HEK293 (cell line): ENCODE data around the gene THSD4.

Experiments used
- CTCF ChIA-PET: fragments of 350-600 bp; formaldehyde crosslinking; extraction: SDS; loops from one replicate; lab custom pipeline; 2021; ENCODE audit warnings: antibody characterized with exemption; lab: Yijun Ruan, JAX
- POLR2A ChIA-PET: fragments of 300-600 bp; formaldehyde crosslinking; extraction: SDS; loops from one replicate; lab custom pipeline; 2020; ENCODE audit warnings: antibody characterized with exemption, inconsistent platforms; lab: Yijun Ruan, JAX
- H3K27ac ChIP-seq: fragments of 200-500 bp; sonication (Bioruptor generic); 2 replicates; pipeline ENCODE4 v1.5.1; 2014; ENCODE audit warnings: low read depth, low read length, control low read depth, inconsistent platforms; ENCODE audit errors: extremely low read depth
- H3K36me3 ChIP-seq, 2 experiments: fragments of 200-500 bp in 1 of 2; sonication (Bioruptor generic) in 1 of 2; 1 replicate in 1 of 2; 2 replicates in 1 of 2; pipeline ENCODE4 v1.5.1; 2014 to 2017; ENCODE audit warnings: inconsistent platforms in 2 of 2, low read length in 2 of 2; ENCODE audit not compliant: control insufficient read depth in 2 of 2, insufficient read depth in 1 of 2
- H3K4me1 ChIP-seq: fragments of 200-500 bp; sonication (Bioruptor generic); 2 replicates; pipeline ENCODE4 v1.5.1; 2014; ENCODE audit warnings: mild to moderate bottlenecking, low read length, inconsistent platforms; ENCODE audit not compliant: control insufficient read depth, insufficient read depth
- H3K4me3 ChIP-seq: 2 replicates; pipeline ENCODE4 v1.5.1; 2011; ENCODE audit warnings: low read depth, mild to moderate bottlenecking, control low read depth, low read length, moderate library complexity
- H3K9me3 ChIP-seq: fragments of 200-500 bp; sonication (Bioruptor generic); 2 replicates; pipeline ENCODE4 v1.5.1; 2014; ENCODE audit warnings: low read depth, low read length, inconsistent platforms; ENCODE audit not compliant: control insufficient read depth, insufficient read depth
- INSM2 ChIP-seq: fragments of 450-650 bp; formaldehyde crosslinking; IDR thresholded peaks from 2 replicates; pipeline ENCODE4 v1.5.1; 2016; ENCODE audit warnings: missing biosample characterization, missing genetic modification characterization
- OSR2 ChIP-seq: fragments of 450-650 bp; formaldehyde crosslinking; IDR thresholded peaks from 2 replicates; pipeline ENCODE4 v1.5.1; 2016; ENCODE audit warnings: missing biosample characterization, missing genetic modification characterization
- REST ChIP-seq: fragments of 450-650 bp; formaldehyde crosslinking; IDR thresholded peaks from 2 replicates; pipeline ENCODE4 v1.5.1; 2016; ENCODE audit warnings: missing biosample characterization, missing genetic modification characterization
- TSHZ1 ChIP-seq: fragments of 450-650 bp; formaldehyde crosslinking; IDR thresholded peaks from 2 replicates; pipeline ENCODE4 v1.5.1; 2016; ENCODE audit warnings: missing biosample characterization, missing genetic modification characterization, borderline replicate concordance
- ZNF10 ChIP-seq: fragments of 450-650 bp; formaldehyde crosslinking; IDR thresholded peaks from 2 replicates; pipeline ENCODE4 v1.5.1; 2017; ENCODE audit warnings: missing biosample characterization, missing genetic modification characterization
- ZNF19 ChIP-seq: fragments of 450-650 bp; formaldehyde crosslinking; IDR thresholded peaks from 2 replicates; pipeline ENCODE4; 2016; ENCODE audit warnings: missing biosample characterization, missing genetic modification characterization, low read depth
- ZNF280C ChIP-seq: fragments of 450-650 bp; formaldehyde crosslinking; IDR thresholded peaks from 2 replicates; pipeline ENCODE4 v1.5.1; 2016; ENCODE audit warnings: missing biosample characterization, missing genetic modification characterization
- ZNF280D ChIP-seq: fragments of 450-650 bp; formaldehyde crosslinking; IDR thresholded peaks from 2 replicates; pipeline ENCODE4 v1.5.1; 2016; ENCODE audit warnings: missing biosample characterization, missing genetic modification characterization
- ZNF350 ChIP-seq: fragments of 450-650 bp; formaldehyde crosslinking; IDR thresholded peaks from 2 replicates; pipeline ENCODE4 v1.5.0; 2017; ENCODE audit warnings: missing biosample characterization, mild to moderate bottlenecking, missing genetic modification characterization
- ZNF548 ChIP-seq: fragments of 450-650 bp; formaldehyde crosslinking; IDR thresholded peaks from 2 replicates; pipeline ENCODE4 v1.5.1; 2016; ENCODE audit warnings: missing biosample characterization, missing genetic modification characterization
- ZNF664 ChIP-seq: fragments of 450-650 bp; formaldehyde crosslinking; IDR thresholded peaks from 2 replicates; pipeline ENCODE4 v1.5.1; 2016; ENCODE audit warnings: missing biosample characterization, missing genetic modification characterization
- ZNF677 ChIP-seq: fragments of 450-650 bp; IDR thresholded peaks from 2 replicates; pipeline ENCODE4 v1.5.0; 2018; ENCODE audit warnings: missing biosample characterization, mild to moderate bottlenecking, missing genetic modification characterization, moderate library complexity
- ZSCAN23 ChIP-seq: fragments of 450-650 bp; formaldehyde crosslinking; IDR thresholded peaks from 2 replicates; pipeline ENCODE4 v1.5.1; 2016; ENCODE audit warnings: missing biosample characterization, missing genetic modification characterization
- ZXDB ChIP-seq: fragments of 450-650 bp; formaldehyde crosslinking; IDR thresholded peaks from 2 replicates; pipeline ENCODE4 v1.5.1; 2016; ENCODE audit warnings: missing biosample characterization, missing genetic modification characterization
- TF ChIP-seq, protein P1 (sequence below): fragments of 450-650 bp; formaldehyde crosslinking; IDR thresholded peaks from 2 replicates; pipeline ENCODE4 v1.5.1; 2016; ENCODE audit warnings: missing biosample characterization, missing genetic modification characterization, low read depth

THSD4 gene

GRCh38 chr15:71400294-71400693 is 285.0 kb downstream of the THSD4 start:
- H3K9me3 ChIP-seq: no peaks in the 10 kb centered on the region
- no peaks in the 10 kb centered on the region; the same call in 1 of the 2 replicates for H3K4me1 ChIP-seq
- no peak overlapping the region for H3K4me3 ChIP-seq
- TF ChIP-seq ZXDB (no peak), ZNF280D (no peak), ZNF664 (no peak), ZNF677 (tag by site-specific recombination) (no peak), ZNF350 (no peak), ZNF19 (tag by site-specific recombination) (no peak), ZSCAN23 (tag by site-specific recombination) (no peak), INSM2 (tag by site-specific recombination) (no peak), REST (tag by site-specific recombination) (no peak), ZNF548 (tag by site-specific recombination) (no peak), TSHZ1 (tag by site-specific recombination) (no peak), ZNF10 (tag by site-specific recombination) (no peak), ZNF280C (tag by site-specific recombination) (no peak), OSR2 (no peak)
- TF ChIP-seq, protein P1, sequence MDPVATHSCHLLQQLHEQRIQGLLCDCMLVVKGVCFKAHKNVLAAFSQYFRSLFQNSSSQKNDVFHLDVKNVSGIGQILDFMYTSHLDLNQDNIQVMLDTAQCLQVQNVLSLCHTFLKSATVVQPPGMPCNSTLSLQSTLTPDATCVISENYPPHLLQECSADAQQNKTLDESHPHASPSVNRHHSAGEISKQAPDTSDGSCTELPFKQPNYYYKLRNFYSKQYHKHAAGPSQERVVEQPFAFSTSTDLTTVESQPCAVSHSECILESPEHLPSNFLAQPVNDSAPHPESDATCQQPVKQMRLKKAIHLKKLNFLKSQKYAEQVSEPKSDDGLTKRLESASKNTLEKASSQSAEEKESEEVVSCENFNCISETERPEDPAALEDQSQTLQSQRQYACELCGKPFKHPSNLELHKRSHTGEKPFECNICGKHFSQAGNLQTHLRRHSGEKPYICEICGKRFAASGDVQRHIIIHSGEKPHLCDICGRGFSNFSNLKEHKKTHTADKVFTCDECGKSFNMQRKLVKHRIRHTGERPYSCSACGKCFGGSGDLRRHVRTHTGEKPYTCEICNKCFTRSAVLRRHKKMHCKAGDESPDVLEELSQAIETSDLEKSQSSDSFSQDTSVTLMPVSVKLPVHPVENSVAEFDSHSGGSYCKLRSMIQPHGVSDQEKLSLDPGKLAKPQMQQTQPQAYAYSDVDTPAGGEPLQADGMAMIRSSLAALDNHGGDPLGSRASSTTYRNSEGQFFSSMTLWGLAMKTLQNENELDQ (tag by site-specific recombination): no peak
- no peaks in the 10 kb centered on the region for H3K36me3 ChIP-seq
- no peak overlapping the region for H3K27ac ChIP-seq
- ChIA-PET POLR2A (no interaction called here), CTCF (interaction anchor here (3.8 kb wide), 1 partner anchor 14 kb away, joined by 31 read pairs; no protein-coding TSS in a partner anchor)
